GM19240 (cell line): Measurements from ENCODE around the gene PZP.

ENCODE experiments used
- DNase-seq: peaks from one replicate; pipeline ENCODE4 v3.0.0; 2011; ENCODE audit warnings: low spot score; ENCODE audit not compliant: insufficient read length

Gene PZP

GRCh38 chr12:9104767-9105423 lies 103.3 kb downstream of the PZP start:
- DNase-seq, result no peak

DNA sequence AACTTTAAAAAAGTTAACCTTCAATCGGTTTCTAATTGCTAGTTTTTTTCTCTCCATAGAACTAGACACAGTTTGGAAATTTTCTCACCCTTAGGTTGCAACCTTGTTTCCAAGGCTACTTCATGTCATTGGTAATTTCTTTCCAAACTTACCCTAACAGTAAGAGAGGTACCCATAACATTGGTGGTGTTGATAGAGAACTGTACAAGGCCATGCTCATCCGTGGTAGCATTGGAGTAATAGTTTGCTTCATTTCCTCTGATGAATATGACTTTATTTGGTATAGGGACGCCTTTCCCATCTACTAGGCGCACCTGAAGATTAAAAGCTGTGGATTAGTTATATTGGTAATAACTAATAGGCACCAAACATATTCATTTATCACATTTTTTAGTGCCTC lies 104.1 kb downstream of the PZP start:
- no peak for DNase-seq

- DNase-seq, result no peak
Observed at GRCh38 chr12:9103050-9103849, 104.9 kb downstream of the PZP start.

DNA sequence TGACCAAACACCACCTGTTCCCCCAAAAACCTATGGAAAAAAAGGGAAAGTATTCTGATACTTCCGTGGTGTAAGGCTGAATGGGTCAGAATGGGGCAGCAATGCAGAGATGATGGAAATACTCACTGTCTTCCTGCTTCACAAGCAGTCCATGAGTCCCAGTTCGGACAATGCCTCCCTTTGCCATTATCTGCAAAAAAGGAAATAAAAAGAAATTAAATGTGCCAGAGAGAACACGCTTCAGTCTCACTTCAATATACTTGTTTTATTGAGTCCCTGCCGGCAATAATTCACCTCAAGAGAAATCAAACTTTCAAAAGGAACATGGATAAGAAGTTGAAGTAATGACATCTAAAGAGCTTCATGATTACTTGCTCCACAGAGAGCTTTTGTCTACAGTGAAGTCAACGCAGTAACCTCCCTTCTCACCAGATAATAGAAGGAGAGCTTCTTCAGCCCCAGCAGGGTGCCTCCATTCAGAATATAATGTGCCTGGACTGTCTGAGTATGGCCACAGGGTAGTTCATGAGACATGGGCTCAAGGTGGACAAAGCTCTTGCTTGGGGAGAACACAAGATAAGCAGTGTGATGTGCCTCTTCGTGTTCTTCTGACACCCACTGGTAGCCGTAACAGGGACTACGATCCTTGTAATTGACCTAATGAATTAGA lies 107.0 kb downstream of the PZP start:
- DNase-seq, result no peak

DNA sequence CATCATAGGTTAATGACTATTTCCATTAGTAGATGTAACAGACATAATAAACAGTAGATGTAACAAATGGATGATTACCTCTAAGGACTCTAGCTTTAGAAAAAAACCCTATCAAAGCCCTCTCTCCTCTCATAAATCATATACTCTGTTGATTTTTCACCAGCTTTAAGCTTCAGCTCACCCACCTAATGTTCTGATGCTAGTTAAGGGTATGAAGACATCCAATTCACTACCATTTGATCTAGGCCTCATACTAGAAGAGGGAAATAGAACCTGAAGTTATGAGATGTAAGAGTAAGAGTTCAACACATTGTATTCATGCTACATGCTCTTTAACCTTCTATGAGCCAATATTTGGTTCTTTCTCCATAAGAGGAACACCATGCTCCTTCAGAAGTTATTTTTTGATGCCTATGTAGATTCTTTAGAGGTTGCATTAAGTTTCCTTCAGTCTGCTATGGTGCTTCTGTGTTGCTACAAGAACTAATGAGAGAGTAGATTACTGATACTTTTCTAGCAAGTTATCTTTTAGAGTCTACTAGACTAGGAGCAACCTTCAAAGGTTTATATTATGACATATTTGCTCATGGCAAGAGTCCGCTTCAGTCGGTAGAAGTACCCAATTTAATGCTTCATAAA lies 108.5 kb downstream of the PZP start:
- no peak for DNase-seq
